Measurements from ENCODE around the gene ZSCAN4.

DNA sequence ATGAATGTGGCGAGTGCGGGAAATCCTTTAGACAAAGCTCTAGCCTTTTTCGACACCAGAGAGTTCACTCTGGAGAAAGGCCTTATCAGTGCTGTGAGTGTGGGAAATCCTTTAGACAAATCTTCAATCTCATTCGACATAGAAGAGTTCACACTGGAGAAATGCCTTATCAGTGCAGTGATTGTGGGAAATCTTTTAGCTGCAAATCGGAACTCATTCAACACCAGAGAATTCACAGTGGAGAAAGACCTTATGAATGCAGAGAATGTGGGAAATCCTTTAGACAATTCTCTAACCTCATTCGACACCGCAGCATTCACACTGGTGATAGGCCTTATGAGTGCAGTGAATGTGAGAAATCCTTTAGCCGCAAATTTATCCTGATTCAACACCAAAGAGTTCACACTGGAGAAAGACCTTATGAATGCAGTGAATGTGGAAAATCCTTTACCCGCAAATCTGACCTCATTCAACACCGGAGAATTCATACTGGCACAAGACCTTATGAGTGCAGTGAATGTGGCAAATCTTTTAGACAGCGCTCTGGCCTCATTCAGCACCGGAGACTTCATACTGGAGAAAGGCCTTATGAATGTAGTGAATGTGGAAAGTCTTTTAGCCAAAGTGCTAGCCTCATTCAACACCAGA, 18.8 kb downstream of the ZSCAN4 start:
- TF ChIP-seq, protein P1, sequence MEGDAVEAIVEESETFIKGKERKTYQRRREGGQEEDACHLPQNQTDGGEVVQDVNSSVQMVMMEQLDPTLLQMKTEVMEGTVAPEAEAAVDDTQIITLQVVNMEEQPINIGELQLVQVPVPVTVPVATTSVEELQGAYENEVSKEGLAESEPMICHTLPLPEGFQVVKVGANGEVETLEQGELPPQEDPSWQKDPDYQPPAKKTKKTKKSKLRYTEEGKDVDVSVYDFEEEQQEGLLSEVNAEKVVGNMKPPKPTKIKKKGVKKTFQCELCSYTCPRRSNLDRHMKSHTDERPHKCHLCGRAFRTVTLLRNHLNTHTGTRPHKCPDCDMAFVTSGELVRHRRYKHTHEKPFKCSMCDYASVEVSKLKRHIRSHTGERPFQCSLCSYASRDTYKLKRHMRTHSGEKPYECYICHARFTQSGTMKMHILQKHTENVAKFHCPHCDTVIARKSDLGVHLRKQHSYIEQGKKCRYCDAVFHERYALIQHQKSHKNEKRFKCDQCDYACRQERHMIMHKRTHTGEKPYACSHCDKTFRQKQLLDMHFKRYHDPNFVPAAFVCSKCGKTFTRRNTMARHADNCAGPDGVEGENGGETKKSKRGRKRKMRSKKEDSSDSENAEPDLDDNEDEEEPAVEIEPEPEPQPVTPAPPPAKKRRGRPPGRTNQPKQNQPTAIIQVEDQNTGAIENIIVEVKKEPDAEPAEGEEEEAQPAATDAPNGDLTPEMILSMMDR (IDR thresholded peaks at IDR 0.05 in 2 of 3, conservative IDR thresholded peaks at IDR 0.05 in 1 of 3; ENCODE audit: insufficient read depth in 2 of 3, low read depth in 1 of 3, low read length in 3 of 3) = no peak
- TF ChIP-seq NR3C1 (CRISPR knock-in tag; IDR thresholded peaks at IDR 0.05) (no peak), RFX5 (IDR thresholded peaks at IDR 0.05; ENCODE audit: low read depth, low read length) (no peak), TBL1XR1 (IDR thresholded peaks at IDR 0.05; ENCODE audit: low read length in 2 of 2) (no peak)
- TF ChIP-seq, protein P2, sequence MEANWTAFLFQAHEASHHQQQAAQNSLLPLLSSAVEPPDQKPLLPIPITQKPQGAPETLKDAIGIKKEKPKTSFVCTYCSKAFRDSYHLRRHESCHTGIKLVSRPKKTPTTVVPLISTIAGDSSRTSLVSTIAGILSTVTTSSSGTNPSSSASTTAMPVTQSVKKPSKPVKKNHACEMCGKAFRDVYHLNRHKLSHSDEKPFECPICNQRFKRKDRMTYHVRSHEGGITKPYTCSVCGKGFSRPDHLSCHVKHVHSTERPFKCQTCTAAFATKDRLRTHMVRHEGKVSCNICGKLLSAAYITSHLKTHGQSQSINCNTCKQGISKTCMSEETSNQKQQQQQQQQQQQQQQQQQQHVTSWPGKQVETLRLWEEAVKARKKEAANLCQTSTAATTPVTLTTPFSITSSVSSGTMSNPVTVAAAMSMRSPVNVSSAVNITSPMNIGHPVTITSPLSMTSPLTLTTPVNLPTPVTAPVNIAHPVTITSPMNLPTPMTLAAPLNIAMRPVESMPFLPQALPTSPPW (CRISPR knock-in tag; IDR thresholded peaks at IDR 0.05) = no peak
- TF ChIP-seq, protein P3, sequence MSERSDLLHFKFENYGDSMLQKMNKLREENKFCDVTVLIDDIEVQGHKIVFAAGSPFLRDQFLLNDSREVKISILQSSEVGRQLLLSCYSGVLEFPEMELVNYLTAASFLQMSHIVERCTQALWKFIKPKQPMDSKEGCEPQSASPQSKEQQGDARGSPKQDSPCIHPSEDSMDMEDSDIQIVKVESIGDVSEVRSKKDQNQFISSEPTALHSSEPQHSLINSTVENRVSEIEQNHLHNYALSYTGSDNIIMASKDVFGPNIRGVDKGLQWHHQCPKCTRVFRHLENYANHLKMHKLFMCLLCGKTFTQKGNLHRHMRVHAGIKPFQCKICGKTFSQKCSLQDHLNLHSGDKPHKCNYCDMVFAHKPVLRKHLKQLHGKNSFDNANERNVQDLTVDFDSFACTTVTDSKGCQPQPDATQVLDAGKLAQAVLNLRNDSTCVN (CRISPR knock-in tag; IDR thresholded peaks at IDR 0.05) = no peak
